Measurements from ENCODE around the gene CCDC148.

DNA sequence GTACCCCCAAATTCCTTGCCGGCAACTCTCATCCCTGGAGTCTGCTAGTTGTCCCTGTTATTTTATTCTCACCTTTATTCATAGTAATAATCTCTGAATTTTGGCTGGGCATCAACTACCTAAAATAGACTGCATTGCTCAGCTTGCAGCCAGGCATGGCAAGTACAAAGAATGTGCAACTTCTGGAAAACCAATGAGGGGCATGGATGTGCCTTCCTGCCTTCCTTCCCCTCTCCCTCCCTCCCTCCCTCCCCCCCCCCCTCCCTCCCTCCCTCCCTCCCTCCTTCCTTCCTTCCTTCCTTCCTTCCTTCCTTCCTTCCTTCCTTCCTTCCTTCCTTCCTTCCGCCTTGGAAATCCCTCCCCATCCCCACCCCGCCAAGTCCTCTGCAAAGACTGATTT lies 162.8 kb downstream of the CCDC148 start:
- TF ChIP-seq, protein P1, sequence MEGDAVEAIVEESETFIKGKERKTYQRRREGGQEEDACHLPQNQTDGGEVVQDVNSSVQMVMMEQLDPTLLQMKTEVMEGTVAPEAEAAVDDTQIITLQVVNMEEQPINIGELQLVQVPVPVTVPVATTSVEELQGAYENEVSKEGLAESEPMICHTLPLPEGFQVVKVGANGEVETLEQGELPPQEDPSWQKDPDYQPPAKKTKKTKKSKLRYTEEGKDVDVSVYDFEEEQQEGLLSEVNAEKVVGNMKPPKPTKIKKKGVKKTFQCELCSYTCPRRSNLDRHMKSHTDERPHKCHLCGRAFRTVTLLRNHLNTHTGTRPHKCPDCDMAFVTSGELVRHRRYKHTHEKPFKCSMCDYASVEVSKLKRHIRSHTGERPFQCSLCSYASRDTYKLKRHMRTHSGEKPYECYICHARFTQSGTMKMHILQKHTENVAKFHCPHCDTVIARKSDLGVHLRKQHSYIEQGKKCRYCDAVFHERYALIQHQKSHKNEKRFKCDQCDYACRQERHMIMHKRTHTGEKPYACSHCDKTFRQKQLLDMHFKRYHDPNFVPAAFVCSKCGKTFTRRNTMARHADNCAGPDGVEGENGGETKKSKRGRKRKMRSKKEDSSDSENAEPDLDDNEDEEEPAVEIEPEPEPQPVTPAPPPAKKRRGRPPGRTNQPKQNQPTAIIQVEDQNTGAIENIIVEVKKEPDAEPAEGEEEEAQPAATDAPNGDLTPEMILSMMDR (conservative IDR thresholded peaks at IDR 0.05; ENCODE audit: low read depth in 2 of 2): no peak
- TF ChIP-seq EZH2 (IDR thresholded peaks at IDR 0.05; ENCODE audit: low read depth, unreplicated experiment) (no peak), POLR2AphosphoS5 (IDR thresholded peaks at IDR 0.05; ENCODE audit: low read depth) (no peak), EZH2phosphoT487 (IDR thresholded peaks at IDR 0.05; ENCODE audit: unreplicated experiment) (no peak)

Data from GM23338 (cell line).